Astrocyte (in vitro differentiated cells and primary cell): ENCODE data around the gene ACACB. TPM values are rescaled to one million over a fixed set of nuclear protein-coding genes. Genes with fewer than 3 reads are reported as not detected.

Experiments used
- DNase-seq: peaks from one replicate; pipeline ENCODE4 v3.0.0-alpha.2; 2010; ENCODE audit warnings: low read depth
- FAIRE-seq: peaks from 2 replicates; lab custom pipeline; 2011; peaks lifted over from hg19 to GRCh38; lab: Jason Lieb, UNC
- H2AFZ ChIP-seq: 2 replicates; pipeline ENCODE4 v1.6.0; 2012; ENCODE audit warnings: low read depth, low read length, inconsistent platforms
- H3K27ac ChIP-seq: 2 replicates; pipeline ENCODE4 v1.5.1; 2011; ENCODE audit warnings: low read depth, low read length, inconsistent platforms
- H3K27me3 ChIP-seq: 2 replicates; pipeline ENCODE4 v1.6.0; 2011; ENCODE audit warnings: low read length, inconsistent platforms; ENCODE audit not compliant: insufficient read depth
- H3K36me3 ChIP-seq: 2 replicates; pipeline ENCODE4 v1.5.1; 2011; ENCODE audit warnings: low read length, inconsistent platforms; ENCODE audit not compliant: insufficient read depth
- H3K4me1 ChIP-seq: 2 replicates; pipeline ENCODE4 v1.5.1; 2011; ENCODE audit warnings: low read length, inconsistent platforms; ENCODE audit not compliant: insufficient read depth
- H3K4me2 ChIP-seq: 2 replicates; pipeline ENCODE4 v1.6.0; 2012; ENCODE audit warnings: low read length, inconsistent platforms
- H3K4me3 ChIP-seq: 2 replicates; pipeline ENCODE4 v1.5.1; 2011; ENCODE audit warnings: low read depth, mild to moderate bottlenecking, low read length, inconsistent platforms; ENCODE audit not compliant: insufficient read depth
- H3K79me2 ChIP-seq: 2 replicates; pipeline ENCODE4 v1.6.0; 2012; ENCODE audit warnings: mild to moderate bottlenecking, low read length, inconsistent platforms; ENCODE audit not compliant: insufficient read depth
- H3K9ac ChIP-seq: 2 replicates; pipeline ENCODE4 v1.6.0; 2012; ENCODE audit warnings: mild to moderate bottlenecking, low read length, inconsistent platforms
- H3K9me3 ChIP-seq: 2 replicates; pipeline ENCODE4 v1.5.1; 2012; ENCODE audit warnings: low read depth, mild to moderate bottlenecking, low read length, inconsistent platforms; ENCODE audit not compliant: insufficient read depth
- H4K20me1 ChIP-seq: 2 replicates; pipeline ENCODE4 v1.6.0; 2012; ENCODE audit warnings: low read length, inconsistent platforms; ENCODE audit not compliant: insufficient read depth
- H3K27ac Mint-ChIP-seq: one replicate; pipeline ENCODE4 v1.8.0; 2021; ENCODE audit warnings: mild to moderate bottlenecking, mixed read lengths; ENCODE audit not compliant: unreplicated experiment
- H3K27me3 Mint-ChIP-seq: one replicate; pipeline ENCODE4 v1.8.0; 2021; ENCODE audit warnings: low read depth, mixed read lengths; ENCODE audit not compliant: unreplicated experiment
- H3K36me3 Mint-ChIP-seq: one replicate; pipeline ENCODE4 v1.8.0; 2021; ENCODE audit warnings: low read depth, mixed read lengths; ENCODE audit not compliant: unreplicated experiment
- H3K4me1 Mint-ChIP-seq: one replicate; pipeline ENCODE4 v1.8.0; 2021; ENCODE audit warnings: low read depth, mixed read lengths; ENCODE audit not compliant: unreplicated experiment
- H3K4me3 Mint-ChIP-seq: one replicate; pipeline ENCODE4 v1.8.0; 2021; ENCODE audit warnings: mild to moderate bottlenecking, moderate library complexity, mixed read lengths; ENCODE audit not compliant: unreplicated experiment
- H3K9me3 Mint-ChIP-seq: one replicate; pipeline ENCODE4 v1.8.0; 2021; ENCODE audit warnings: mild to moderate bottlenecking, mixed read lengths; ENCODE audit not compliant: unreplicated experiment
- CTCF ChIP-seq: IDR thresholded peaks from 2 replicates; pipeline ENCODE4 v1.5.1; 2011; ENCODE audit warnings: low read depth, mild to moderate bottlenecking, inconsistent platforms, low read length, moderate library complexity; ENCODE audit not compliant: insufficient read depth
- EZH2 ChIP-seq: IDR thresholded peaks from 2 replicates; pipeline ENCODE4 v1.6.1; 2012; ENCODE audit warnings: mild to moderate bottlenecking, low read length, inconsistent platforms; ENCODE audit not compliant: insufficient read depth
- total RNA-seq: library from RNA; stranded (reverse); gene quantifications from 2 replicates; pipeline ENCODE4 v1.2.1, GENCODE V29; 2021

ACACB gene
- total RNA-seq, 1 donor from 2014 or later = 3.9 TPM

- Mint-ChIP-seq H3K36me3 (peaks cover 3% of the 10 kb centered on the region), H3K27ac (no peak overlapping the region), H3K27me3 (peaks cover 34% of the 10 kb centered on the region), H3K4me3 (no peak overlapping the region), H3K9me3 (peaks cover 1% of the 10 kb centered on the region), H3K4me1 (no peaks in the 10 kb centered on the region)
- Histone ChIP-seq H3K4me2 (no peak overlapping the region), H3K4me3 (no peak overlapping the region), H2AFZ (no peak overlapping the region), H4K20me1 (no peaks in the 10 kb centered on the region), H3K79me2 (no peaks in the 10 kb centered on the region), H3K9ac (no peak overlapping the region), H3K27me3 (no peaks in the 10 kb centered on the region), H3K9me3 (no peaks in the 10 kb centered on the region), H3K27ac (no peak overlapping the region), H3K36me3 (no peaks in the 10 kb centered on the region), H3K4me1 (no peaks in the 10 kb centered on the region)
- DNase-seq (no peak), FAIRE-seq (no peak)
- no peak for TF ChIP-seq CTCF
- TF ChIP-seq EZH2 = no peak
These were observed 14.1 kb downstream of the ACACB start for GRCh38 chr12:109130297-109131153.

DNA sequence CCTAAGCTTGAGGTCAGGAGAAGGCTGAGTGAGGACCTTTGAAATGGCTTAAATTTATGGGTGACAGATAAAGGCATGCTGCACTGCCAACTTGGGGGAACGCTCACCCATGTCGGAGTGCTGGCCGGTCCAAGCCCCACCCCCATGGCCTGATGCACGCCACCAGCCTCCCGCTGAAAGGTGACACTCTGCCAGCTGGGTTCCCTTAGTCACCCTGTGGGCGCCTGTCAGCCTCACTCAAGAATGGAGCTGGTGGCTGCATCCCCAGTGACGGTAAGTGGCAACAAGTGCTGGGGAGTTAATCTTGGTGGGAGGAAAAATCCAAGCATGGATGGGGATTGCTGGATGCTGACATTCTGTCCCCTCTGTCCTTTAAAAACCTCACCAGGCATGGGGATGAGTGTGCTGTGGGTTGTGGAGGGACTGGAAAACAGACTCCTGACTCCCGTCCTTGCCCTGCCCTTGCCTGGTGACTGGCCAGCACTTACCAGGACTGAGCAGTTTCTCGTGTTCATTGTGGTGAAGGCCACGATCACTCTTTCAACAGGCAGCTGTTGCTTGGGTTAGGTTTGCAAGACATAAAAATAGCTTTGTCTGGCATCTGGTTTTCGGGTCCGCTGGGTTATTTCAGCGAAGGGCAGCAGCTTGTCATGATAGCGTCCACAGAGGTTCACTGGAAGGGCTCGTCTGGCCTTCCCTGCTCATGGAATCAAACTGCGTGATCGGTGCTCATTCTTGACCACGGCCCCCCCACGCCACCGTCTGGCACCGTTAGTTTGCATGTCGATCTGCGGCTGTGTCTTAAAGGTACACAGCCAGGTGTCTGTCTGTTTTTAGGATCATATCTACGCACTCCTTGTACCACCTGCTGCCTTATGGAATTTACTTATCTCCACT, 15.0 kb downstream of the ACACB start:
- Histone ChIP-seq H3K27ac (no peak overlapping the region), H3K4me2 (no peak overlapping the region), H3K9ac (no peak overlapping the region), H3K4me3 (no peak overlapping the region), H4K20me1 (no peaks in the 10 kb centered on the region), H2AFZ (no peak overlapping the region), H3K9me3 (no peaks in the 10 kb centered on the region), H3K27me3 (no peaks in the 10 kb centered on the region), H3K4me1 (no peaks in the 10 kb centered on the region), H3K36me3 (no peaks in the 10 kb centered on the region), H3K79me2 (no peaks in the 10 kb centered on the region)
- peaks cover 31% of the 10 kb centered on the region for H3K27me3 Mint-ChIP-seq
- peaks cover 3% of the 10 kb centered on the region for H3K36me3 Mint-ChIP-seq
- no peak overlapping the region for H3K4me3 Mint-ChIP-seq
- H3K9me3 Mint-ChIP-seq = peaks cover 5% of the 10 kb centered on the region
- TF ChIP-seq EZH2 (no peak), CTCF (no peak)
- DNase-seq (no peak), FAIRE-seq (no peak)
- H3K27ac Mint-ChIP-seq = no peak overlapping the region
- no peaks in the 10 kb centered on the region for H3K4me1 Mint-ChIP-seq
